Activated CD4-positive, alpha-beta T cell treated with anti-CD3 and anti-CD28 coated beads for 48 hours (primary cell): Measurements from ENCODE around the gene ZNF667.

Experiments
- DNase-seq: peaks from one replicate; pipeline ENCODE4 v3.0.0-alpha.2; 2020

The ZNF667 gene

DNA sequence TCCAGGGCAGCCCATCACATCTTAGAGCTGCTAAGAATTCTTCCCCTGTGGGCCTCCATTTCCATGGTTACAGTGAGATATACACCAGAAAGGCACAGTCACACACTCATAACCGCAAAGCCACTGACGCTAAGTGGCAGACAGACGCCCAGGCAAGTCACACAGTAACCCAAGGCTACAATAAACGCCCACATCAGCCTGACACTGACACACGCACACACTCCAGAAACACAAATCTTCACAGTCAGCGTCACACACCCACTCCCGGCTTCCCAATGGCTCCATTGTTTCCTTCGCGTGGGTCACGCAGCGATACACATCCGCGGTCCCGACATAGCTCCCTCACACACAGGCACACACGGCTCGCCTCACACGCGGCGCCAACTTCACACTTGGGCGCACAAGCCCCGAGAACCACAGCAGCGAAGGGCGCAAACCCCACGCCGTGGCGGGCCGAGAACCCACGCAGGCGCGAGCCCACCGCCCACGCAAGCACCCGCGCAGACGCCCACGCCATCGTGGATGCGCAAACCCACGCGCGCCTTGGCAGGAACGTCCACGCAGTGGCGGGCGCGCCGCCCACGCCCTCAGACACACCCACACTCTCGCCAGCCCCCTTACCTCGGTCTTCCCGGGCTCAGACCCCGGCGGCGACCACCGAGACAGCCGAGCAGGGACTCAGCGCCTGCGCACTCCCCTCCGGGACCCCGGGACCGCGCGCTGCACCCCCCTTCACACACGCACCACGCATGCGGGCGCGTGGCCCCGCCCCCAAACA lies at the start of gene ZNF667:
Gene ZNF667 (minus strand): TSS at position 695 of the 778 bp plus-strand sequence. CDS start 14,975 bp downstream, outside the sequence.
- DNase-seq, result peak; percentile 44

DNA sequence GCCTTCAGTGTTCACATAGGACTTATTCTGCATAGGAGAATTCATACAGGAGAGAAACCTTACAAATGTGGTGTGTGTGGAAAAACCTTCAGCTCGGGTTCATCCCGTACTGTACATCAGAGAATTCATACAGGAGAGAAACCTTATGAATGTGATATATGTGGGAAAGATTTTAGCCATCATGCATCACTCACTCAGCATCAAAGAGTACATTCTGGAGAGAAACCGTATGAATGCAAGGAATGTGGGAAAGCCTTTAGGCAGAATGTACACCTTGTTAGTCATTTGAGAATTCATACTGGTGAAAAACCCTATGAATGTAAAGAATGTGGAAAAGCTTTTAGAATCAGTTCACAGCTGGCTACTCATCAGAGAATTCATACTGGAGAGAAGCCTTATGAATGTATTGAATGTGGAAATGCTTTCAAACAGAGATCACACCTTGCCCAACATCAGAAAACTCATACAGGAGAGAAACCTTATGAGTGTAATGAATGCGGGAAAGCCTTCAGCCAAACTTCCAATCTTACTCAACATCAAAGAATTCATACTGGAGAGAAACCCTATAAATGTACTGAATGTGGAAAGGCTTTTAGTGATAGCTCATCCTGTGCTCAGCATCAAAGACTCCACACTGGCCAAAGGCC lies 48.2 kb upstream of the ZNF667 start:
- no peak for DNase-seq

DNA sequence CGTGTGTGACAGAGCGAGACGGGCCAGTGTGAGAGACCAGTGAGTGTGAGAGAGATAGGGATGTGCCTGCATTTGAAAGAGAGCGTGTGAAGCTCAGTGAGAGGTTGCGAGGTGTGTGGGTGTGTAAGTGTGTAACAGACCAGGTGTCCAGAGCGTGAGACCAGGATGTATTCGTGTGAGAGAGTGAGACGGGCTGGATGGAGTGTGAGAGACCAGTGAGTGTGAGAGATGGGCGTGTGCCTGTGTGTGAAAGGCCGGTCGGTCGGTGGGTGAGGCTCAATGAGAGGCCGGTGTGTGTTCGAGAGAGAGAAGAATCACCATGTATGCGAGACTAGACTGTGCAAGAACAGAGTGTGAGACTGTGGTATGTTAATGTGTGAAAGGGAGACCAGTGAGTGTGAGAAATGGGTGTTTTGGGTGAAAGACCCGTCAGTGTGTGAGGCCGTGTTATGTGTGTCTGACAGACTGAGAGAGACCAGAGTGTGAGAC lies 31.2 kb upstream of the ZNF667 start:
- no peak for DNase-seq

DNA sequence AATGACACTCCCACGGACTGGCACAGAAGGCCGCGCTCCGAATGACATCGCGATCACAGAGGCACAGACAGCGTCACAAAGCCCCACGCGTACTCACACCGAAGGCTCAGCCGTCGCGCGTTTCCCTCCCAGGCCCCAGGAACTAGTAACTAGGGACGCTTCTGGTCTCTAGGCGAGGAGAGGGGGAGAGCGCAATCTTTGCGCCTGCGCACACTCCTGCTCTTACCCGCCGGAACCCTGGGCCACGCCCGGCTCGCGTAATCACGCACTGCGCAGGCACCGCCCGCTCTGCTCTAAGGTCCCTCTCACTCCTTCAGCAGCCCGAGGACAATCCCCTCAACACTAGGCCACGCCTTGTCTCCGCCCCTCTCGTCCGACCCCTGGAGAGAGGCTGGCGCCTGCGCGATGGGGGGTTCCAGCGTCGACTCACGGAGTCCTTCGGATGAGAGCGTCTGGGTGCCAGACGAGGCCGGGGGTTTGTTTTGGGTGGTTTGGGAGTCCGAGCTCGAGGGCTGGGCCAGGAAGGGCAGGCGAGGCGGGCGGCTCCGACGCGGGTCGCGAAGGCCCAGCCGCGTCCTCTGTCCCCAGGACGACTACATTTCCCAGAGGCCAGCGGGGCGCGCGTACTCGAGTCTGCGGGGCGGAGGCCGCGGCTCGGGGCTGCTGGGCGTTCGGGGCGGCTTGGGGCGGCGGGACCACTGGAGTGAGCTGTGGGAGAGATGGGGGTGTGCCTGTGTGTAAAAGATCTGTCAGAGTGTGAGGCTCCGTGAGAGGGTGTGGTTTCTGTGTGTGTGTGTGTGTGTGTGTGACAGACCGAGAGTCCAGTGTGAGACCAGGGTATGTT lies 30.5 kb upstream of the ZNF667 start, which contains the start of gene ZNF471:
Gene ZNF471 (plus strand): TSS at position 410 of the 844 bp plus-strand sequence. CDS start 3,717 bp downstream, outside the sequence.
- DNase-seq, result peak; percentile 88

DNA sequence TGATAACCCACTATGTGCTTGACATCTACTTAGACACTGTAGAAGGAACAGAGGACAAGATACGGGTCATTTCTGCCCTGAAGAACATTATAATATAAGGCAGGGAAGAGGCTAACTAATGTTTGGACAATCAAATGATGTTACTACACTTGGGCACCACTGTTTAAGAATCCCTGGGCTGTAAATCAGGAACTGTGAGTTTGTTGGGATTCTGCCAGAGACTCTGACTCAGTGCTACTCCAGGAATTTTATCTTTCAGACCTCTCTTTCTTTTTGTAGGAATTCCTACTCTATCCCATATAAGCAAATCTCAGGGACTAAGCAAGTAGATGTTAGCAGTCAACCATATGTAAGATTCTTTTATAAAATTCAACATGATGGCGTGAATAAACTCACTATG lies 27.4 kb upstream of the ZNF667 start:
- DNase-seq, result no peak

DNA sequence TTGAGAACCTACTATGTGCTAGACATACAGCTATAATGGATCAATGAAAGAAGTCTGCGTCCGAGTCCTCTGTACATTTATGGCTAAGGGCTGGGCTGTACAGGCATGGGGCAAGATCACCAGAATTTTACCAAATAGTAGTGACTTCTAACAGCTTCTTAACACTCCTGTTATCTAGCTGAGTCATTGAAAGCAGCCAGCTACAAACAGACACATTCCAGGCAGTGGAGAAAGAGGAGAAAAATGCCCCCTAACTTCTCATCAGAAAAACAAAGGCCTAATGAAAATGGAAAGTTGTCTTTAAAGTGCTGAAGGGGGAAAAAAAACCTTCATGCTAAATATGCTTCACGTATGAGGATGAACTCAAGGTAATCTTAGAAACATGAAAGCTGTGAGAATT lies 14.3 kb upstream of the ZNF667 start:
- DNase-seq, result no peak

DNA sequence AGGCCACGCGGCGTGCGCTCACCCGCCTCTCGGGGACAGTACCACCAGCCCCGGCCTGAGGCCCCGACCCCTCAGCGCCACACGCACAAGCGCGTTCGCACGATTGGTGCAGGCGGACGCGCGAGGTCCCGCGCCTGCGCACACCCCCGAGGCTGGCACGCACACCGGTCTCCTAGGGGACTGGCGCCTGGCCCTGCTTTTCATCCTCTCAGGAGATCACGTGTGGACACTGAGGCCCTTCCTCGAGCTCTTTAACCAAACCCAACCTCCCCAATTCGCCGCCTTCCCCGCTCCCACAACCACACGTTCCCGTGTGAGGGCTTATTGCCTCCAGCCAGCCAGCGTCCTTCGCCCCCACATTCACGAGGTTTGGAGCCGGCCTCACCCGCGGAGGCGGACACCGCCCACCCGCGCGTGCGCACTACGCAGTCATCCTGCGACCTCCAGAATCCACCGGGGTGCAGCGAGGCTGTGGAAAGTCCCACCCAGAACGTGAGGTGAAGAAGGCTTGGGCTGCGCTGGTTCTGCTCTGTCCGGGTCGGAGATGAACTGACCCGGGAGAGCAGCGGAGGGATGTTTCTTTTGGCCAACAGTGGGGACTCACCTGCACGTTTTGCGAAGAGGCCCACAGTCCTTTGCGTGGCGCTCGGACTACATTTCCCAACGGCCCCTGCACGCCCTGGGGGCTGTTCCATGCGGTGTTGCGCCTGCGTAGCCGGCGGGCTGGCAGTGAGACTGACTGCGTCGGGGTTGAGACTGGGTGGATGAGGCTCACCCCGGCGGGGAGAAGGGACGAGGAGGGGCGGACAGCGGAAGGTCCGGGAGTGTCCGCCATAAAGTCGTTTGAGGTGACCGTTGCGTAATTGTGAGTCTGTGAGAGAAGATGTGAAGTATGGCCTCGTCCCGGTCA lies 539 bp upstream of the ZNF667 start:
- DNase-seq, result peak; percentile 76

DNA sequence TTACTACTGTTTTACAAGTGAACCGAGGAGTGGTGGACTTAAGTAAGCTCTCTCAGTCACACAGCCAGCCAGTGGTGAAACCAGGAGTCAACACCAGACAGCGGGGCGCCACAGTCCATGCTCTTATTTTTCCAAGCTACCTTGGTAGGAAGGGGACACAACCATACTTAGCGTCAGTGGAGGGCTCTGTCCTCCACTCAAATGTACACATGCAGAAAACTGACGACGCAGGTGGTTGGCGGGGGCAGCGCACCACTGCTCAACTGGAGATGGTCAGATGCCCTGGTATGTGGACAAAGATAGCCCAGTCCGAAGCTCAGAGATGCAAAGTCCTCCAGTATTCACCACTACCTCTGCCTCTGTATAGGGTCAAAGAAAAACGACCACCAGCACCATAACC lies 1.1 kb downstream of the ZNF667 start:
- DNase-seq, result no peak

DNA sequence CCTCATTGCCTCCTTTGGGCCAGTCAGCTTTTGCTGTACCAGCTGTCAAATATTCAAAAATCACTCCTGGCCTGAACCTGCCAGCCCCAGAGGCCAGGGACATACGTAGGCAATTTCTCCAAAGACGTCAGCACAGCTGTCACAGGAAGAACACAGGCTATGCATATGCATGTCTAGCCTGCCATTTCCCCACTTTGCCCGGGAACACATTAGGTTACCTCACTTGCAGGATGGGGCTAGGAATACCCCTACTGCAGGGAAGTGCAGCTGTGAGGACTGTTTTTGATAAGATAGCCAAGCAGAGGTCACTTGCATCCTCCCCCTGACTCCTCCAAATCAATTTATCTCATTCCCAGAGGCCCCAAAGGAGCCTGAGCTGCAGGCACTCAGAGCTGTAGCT lies 2.8 kb downstream of the ZNF667 start:
- no peak for DNase-seq

DNA sequence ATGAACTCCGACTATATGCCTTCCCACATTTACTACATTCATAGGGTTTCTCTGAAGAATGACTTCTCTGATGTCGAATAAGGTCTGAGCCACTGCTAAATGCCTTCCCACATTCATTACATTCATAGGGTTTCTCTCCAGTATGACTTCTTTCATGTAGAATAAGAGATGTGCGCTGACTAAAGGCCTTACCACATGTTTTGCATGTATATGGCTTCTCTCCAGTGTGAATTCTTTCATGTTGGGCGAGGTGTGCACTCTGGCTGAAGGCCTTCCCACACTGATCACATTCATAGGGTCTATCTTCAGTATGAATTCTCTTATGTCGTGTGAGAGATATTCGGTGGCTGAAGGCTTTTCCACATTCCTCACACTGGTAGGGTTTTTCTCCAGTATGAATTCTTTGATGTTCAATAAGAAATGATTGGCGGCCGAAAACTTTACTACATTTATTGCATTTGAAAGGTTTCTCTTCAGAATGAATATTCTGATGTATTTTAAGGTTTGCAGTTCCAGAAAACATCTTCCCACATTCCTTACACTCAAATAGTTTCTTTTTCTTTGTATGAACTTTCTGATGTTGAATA lies 35.8 kb downstream of the ZNF667 start:
- DNase-seq, result no peak

DNA sequence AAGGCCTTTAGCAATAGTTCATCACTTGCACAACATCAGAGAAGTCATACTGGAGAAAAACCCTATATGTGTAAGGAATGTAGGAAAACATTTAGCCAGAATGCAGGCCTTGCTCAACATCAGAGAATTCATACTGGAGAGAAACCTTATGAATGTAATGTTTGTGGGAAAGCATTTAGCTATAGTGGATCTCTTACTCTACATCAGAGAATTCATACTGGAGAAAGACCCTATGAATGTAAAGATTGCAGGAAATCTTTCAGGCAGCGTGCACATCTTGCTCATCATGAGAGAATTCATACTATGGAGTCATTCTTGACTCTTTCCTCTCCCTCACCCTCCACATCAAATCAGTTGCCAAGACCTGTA lies 53.2 kb downstream of the ZNF667 start:
- DNase-seq, result no peak

DNA sequence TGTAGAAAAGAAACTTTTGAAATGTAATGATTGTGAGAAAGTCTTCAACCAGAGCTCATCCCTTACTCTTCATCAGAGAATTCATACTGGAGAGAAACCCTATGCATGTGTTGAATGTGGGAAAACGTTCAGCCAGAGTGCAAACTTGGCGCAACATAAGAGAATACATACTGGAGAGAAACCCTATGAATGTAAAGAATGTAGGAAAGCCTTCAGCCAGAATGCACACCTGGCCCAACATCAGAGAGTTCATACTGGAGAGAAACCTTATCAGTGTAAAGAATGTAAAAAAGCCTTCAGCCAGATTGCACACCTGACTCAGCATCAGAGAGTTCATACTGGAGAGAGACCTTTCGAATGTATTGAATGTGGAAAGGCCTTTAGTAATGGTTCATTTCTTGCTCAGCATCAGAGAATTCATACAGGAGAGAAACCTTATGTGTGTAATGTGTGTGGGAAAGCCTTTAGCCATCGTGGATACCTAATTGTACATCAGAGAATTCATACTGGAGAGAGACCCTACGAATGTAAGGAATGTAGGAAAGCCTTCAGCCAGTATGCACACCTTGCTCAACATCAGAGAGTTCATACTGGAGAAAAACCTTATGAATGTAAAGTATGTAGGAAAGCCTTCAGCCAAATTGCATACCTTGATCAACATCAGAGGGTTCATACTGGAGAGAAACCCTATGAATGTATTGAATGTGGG lies 53.7 kb downstream of the ZNF667 start:
- no peak for DNase-seq

DNA sequence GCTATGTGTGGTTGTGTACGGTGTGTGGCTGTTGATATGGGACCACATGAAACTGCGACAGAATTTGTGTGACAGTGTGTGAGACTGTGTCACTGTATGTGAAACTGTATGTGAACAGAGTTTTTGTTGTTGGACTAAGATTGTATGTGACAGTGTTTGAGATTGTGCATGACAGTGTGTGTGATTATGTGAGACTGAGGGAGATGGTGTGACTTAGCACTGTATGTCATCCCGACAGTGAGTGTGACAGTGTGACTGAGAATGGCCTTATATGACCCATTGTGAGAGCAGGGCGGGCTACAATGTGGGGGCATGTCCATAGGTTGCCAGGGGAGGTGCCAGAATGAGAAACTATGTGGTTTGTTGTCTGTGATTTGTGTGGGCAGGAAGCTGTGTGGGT lies 72.1 kb downstream of the ZNF667 start:
- peak; percentile 10 for DNase-seq

DNA sequence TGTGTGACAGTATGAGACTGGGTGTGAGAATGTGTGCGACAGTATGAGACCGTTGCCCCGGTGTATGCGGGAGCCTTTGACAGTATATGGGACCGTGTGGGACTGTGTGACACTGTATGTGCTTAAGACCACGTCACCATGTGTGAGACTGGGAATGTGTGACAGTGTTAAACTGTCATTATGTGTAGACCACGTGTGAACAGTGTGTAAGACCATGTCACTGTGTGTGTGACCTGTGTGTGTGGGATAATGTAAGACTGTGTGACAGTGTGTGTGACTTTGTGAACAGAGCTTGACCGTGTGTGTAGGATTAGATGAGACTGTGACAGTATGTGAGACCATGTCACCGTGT lies 72.5 kb downstream of the ZNF667 start:
- peak; percentile 8 for DNase-seq

DNA sequence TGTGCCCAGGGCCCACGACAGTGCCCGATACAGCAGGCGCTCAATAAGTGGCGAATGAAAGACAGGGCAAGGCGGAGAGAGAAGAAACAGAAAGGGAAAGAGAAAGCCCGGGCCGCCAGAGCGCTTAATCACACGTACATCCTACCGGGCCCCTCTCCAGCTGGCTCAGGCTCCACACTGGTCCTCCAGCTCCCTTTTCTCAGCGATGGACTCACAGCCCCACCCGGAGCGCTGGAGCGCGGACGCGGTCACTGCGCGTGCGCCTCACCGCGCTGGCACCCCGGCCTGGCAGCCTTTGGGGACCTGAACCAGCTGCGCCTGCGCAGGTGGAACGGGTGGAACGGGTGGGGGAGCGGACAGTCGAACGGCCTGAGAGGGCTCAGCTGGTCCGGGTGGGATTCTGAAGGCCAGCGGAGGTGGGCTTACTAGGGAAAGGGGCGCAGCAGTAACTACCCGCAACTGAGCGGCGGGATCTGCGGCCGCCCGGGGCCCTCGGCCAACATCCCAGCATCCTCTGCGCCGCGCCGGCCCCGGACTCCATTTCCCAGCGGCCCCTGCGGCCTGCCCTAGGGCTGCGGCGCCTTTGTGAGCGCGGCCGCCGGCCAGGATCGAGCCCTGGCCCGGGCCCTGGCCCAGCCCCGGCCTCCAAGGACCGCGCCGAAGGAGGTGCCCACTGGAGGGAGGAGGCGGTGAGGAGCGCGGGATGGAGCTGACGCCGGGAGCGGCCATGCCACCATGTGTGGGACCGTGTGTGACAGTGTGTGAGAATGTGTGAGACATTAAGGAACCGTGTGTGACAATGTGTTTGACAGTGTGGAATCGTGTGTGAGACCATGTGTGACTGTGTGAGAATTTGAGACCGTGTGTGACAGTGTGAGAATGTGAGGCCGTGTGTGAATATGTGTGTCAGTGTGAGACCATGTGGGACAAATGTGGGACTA lies 73.1 kb downstream of the ZNF667 start, which contains the start of gene ZNF583:
Gene ZNF583 (plus strand): TSS at position 569 of the 941 bp plus-strand sequence. CDS start 2,783 bp downstream, outside the sequence.
- DNase-seq, result peak; percentile 92

DNA sequence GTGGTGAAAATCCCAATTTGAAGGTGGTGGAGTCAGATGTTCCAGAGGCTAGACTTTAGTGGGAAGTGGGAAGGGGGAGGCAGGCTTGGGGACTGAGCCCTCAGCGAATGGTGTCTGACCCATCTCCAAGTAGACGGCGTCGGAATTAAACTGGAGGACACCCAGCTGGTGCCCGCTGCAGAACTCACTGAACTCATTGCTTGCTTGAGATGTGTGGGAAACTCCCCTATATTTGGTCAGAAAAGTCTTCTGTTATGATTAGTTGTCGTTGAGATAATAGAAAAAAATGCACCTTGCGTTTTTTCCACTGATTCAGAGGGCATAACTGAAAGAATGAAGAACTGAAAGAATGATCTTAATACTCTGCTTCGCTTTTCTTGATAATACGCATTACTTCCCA lies 73.9 kb downstream of the ZNF667 start:
- DNase-seq, result peak; percentile 20

DNA sequence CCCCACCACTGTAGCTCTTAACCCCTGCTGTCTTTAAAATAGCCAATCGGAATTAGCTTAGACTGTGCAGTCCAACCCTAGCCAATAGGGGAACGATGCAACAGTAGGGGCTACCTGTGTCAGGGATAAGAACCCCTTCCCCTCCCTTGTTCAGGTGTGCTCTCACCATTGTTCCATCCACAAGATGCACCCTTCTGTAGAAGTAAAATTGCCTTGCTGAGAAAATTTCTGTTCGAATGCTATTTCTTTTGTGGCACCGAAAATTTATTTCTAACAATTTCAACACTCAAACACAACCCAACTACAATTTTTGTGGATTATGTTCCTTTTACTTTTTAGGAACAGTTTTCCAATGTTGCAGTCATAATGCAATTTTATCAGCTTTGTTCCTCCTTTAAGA lies 76.7 kb downstream of the ZNF667 start:
- DNase-seq, result no peak

DNA sequence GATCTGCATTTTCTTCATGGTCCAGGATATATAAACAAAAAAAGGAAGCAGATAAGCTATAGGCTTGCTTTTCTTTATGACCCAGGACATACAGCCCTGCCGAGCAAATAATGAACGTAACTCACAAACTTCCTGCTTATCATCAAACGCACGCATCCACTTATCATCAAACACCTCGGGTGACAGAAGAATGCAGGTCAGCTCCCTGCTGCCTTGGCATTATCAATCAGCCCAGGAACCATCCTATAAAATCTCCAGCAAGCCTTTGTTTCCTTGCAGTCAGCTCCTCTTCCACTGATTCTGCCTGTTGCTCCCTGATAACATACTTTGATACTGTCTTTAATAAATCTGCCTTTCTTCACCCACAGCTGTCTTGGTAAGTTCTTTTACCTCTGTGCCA lies 78.3 kb downstream of the ZNF667 start:
- no peak for DNase-seq

DNA sequence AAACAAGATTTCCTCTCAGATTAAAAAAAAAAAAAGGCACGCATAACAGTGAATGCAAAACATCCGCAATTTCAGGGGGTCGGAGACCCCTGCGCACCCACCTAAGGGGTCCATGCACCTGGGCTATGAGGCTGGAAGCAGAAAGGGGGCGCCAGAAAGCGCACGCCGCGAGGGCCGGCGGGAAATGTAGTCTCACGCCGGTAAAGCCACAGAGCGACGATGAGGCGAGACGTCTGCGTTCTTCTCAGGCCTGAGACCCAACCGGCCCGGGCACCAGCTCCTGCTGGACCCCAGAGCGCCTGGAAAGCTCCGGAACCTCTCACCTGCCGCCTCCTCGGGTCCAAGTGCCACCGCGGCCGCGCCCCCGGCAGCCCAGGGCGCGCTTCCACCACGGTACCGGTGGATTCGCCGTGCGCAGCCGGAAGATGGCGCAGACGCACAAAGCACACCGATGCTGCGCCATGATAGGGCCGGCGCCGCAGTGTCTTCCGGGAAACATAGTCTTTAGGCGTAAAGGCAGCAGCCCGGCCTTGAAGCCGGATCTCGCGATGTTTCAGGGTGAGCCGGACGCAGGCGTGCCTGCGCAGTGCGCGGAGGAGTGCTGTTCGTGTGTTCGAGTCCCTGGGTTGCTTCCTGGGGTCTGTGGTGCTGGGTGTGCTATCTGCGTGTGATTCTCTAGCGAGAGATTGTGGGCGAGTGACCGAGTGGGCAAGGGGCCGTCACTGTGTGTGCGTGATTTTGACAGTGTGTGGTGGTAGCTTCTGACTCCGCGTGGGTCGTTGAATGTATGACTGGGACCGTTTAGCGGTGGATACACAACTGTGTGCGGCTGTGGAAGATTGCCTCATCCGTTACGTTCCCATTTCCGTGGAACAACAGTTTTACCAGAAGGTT lies 83.8 kb downstream of the ZNF667 start, which contains the start of gene ZNF582:
Gene ZNF582 (minus strand): TSS at position 416 of the 894 bp plus-strand sequence. CDS start 1,782 bp downstream, outside the sequence.
- DNase-seq, result peak; percentile 93
